GM12874 (cell line): ENCODE results near the gene SPIC.

ENCODE experiments used
- TF ChIP-seq, protein P1 (sequence below): IDR thresholded peaks from 2 replicates; pipeline ENCODE4 v1.5.1; 2011; ENCODE audit warnings: low read depth, mild to moderate bottlenecking, control low read depth, low read length, moderate library complexity; ENCODE audit not compliant: insufficient read depth

Gene SPIC

GRCh38 chr12:101474711-101475386 lies at the start of gene SPIC:
SPIC (plus strand) TSS chr12:101475336; CDS start chr12:101476905, 1,569 bp downstream.
- TF ChIP-seq, protein P1, sequence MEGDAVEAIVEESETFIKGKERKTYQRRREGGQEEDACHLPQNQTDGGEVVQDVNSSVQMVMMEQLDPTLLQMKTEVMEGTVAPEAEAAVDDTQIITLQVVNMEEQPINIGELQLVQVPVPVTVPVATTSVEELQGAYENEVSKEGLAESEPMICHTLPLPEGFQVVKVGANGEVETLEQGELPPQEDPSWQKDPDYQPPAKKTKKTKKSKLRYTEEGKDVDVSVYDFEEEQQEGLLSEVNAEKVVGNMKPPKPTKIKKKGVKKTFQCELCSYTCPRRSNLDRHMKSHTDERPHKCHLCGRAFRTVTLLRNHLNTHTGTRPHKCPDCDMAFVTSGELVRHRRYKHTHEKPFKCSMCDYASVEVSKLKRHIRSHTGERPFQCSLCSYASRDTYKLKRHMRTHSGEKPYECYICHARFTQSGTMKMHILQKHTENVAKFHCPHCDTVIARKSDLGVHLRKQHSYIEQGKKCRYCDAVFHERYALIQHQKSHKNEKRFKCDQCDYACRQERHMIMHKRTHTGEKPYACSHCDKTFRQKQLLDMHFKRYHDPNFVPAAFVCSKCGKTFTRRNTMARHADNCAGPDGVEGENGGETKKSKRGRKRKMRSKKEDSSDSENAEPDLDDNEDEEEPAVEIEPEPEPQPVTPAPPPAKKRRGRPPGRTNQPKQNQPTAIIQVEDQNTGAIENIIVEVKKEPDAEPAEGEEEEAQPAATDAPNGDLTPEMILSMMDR: no peak

DNA sequence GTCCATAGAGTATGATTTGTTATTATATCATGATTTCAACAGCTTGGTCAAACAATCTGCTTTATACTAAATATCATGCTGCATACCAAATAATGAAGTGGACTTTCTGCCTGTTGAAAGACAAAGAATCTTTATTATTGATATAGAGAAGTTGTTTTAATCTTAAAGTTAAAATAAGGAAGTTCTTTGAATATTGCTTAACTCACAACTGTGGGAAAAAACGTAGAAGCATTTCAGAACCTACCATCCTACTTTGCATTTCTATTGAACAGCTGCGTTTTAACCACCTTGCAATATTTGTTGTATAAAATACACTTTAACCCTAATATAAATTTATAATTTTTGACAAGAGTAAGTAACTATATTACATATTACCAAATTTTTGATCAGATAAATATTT lies 44.7 kb upstream of the SPIC start:
- TF ChIP-seq, protein P1: no peak

GRCh38 chr12:101436136-101436535 lies 39.0 kb upstream of the SPIC start:
- TF ChIP-seq, protein P1: no peak

GRCh38 chr12:101439236-101439635 lies 35.9 kb upstream of the SPIC start:
- TF ChIP-seq, protein P1: no peak

DNA sequence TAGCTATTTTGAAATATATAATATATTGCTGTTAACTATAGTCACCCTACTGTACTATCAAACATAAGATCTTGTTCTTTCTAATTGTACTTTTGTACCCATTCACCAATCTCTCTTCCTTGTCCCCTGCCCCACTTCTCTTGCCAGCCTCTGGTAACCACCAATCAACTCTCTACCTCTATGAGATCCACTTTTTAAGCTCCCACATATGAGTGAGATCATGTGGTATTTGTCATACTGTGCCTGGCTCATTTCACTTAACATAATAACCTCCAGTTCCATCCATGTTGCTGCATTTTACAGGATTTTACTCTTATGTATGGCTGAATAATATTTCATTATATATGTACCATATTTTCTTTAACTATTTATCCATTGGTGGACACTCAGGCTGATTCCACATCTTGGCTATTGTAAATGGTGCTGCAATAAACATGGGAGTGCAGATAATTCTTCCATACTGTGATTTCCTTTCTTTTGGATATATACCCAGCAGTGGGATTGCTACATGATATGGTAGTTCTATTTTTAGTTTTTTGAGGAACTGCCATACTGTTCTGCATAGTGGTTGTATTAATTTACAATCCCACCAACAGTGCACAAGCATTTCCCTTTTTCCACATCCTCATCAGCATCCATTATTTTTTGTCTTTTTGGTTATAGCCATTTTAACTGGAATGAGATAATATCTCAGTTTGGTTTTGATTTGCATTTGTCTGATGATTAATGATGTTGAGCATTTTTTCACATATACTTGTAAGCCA lies 33.5 kb upstream of the SPIC start:
- TF ChIP-seq, protein P1: no peak

- TF ChIP-seq, protein P1: no peak
These were observed 19.5 kb upstream of the SPIC start for GRCh38 chr12:101455685-101456084.

- TF ChIP-seq, protein P1: no peak
These were observed 15.3 kb upstream of the SPIC start for GRCh38 chr12:101459642-101460346.
